Activated T-helper 2 cell treated with anti-CD3 and anti-CD28 coated beads, Interferon-gamma antibody, Interleukin-2, Interleukin-4, amounts not matched to agents 10 μg/mL and 5 μg/mL and 100 μg/mL, durations not matched to agents 14 hours and 24 hours and 36 hours (primary cell): ENCODE data around the gene PNMT. TPM values are rescaled to one million over a fixed set of nuclear protein-coding genes. Genes with fewer than 3 reads are reported as not detected.

Source experiments
- DNase-seq: peaks from one replicate; pipeline ENCODE4 v3.0.0; 2021; ENCODE audit warnings: low spot score
- H3K27ac Mint-ChIP-seq: one replicate; pipeline ENCODE4 v1.8.0; 2021; ENCODE audit warnings: mixed read lengths
- H3K27me3 Mint-ChIP-seq: one replicate; pipeline ENCODE4 v1.8.0; 2021; ENCODE audit warnings: low read depth, mixed read lengths
- H3K36me3 Mint-ChIP-seq: one replicate; pipeline ENCODE4 v1.8.0; 2021; ENCODE audit warnings: low read depth, mixed read lengths
- H3K4me1 Mint-ChIP-seq: one replicate; pipeline ENCODE4 v1.8.0; 2021; ENCODE audit warnings: low read depth, mixed read lengths
- H3K4me3 Mint-ChIP-seq: one replicate; pipeline ENCODE4 v1.8.0; 2021; ENCODE audit warnings: low read depth, mild to moderate bottlenecking, moderate library complexity, mixed read lengths
- H3K9me3 Mint-ChIP-seq: one replicate; pipeline ENCODE4 v1.8.0; 2021; ENCODE audit warnings: mixed read lengths
- intact Hi-C: fragments of 100-400 bp; cut with micrococcal nuclease; formaldehyde crosslinking; loops from one replicate; pipeline ENCODE4 v1.15.1; 2023
- total RNA-seq: library from RNA; stranded (reverse); gene quantifications from 2 replicates; pipeline ENCODE4 v1.2.3, GENCODE V29; 2022

Gene PNMT
- total RNA-seq, 1 donor from 2014 or later = not detected

GRCh38 chr17:39670746-39671145 is 2.5 kb downstream of the PNMT start:
- intact Hi-C loops = no loop called here
- no peaks in the 10 kb centered on the region for H3K9me3 Mint-ChIP-seq
- H3K4me1 Mint-ChIP-seq = peaks cover 11% of the 10 kb centered on the region
- DNase-seq = no peak
- H3K27me3 Mint-ChIP-seq = peaks cover 22% of the 10 kb centered on the region
- H3K27ac Mint-ChIP-seq = no peak overlapping the region
- no peaks in the 10 kb centered on the region for H3K36me3 Mint-ChIP-seq
- no peak overlapping the region for H3K4me3 Mint-ChIP-seq

GRCh38 chr17:39671651-39672521 is 3.6 kb downstream of the PNMT start:
- peaks cover 14% of the 10 kb centered on the region for H3K27me3 Mint-ChIP-seq
- H3K36me3 Mint-ChIP-seq = no peaks in the 10 kb centered on the region
- DNase-seq = no peak
- intact Hi-C loops = no loop called here
- no peaks in the 10 kb centered on the region for H3K9me3 Mint-ChIP-seq
- no peak overlapping the region for H3K4me3 Mint-ChIP-seq
- peaks cover 19% of the 10 kb centered on the region for H3K4me1 Mint-ChIP-seq
- H3K27ac Mint-ChIP-seq = no peak overlapping the region

- H3K9me3 Mint-ChIP-seq = no peaks in the 10 kb centered on the region
- H3K4me3 Mint-ChIP-seq = no peak overlapping the region
- peaks cover 6% of the 10 kb centered on the region for H3K36me3 Mint-ChIP-seq
- H3K4me1 Mint-ChIP-seq = peaks cover 26% of the 10 kb centered on the region
- no peak overlapping the region for H3K27ac Mint-ChIP-seq
- DNase-seq = no peak
- intact Hi-C loops = no loop called here
- H3K27me3 Mint-ChIP-seq = peaks cover 12% of the 10 kb centered on the region
Measured at GRCh38 chr17:39672522-39673334, 4.5 kb downstream of the PNMT start.

- Mint-ChIP-seq H3K36me3 (peaks cover 10% of the 10 kb centered on the region), H3K4me1 (peaks cover 30% of the 10 kb centered on the region), H3K4me3 (no peak overlapping the region), H3K9me3 (no peaks in the 10 kb centered on the region), H3K27ac (no peak overlapping the region), H3K27me3 (peaks cover 11% of the 10 kb centered on the region)
- intact Hi-C loops = no loop called here
- DNase-seq = no peak
Measured at GRCh38 chr17:39673335-39674081, 5.3 kb downstream of the PNMT start.

- Mint-ChIP-seq H3K27ac (no peak overlapping the region), H3K9me3 (no peaks in the 10 kb centered on the region), H3K36me3 (peaks cover 14% of the 10 kb centered on the region), H3K27me3 (peaks cover 8% of the 10 kb centered on the region), H3K4me3 (no peak overlapping the region), H3K4me1 (peaks cover 29% of the 10 kb centered on the region)
- intact Hi-C loops = no loop called here
- DNase-seq = no peak
Measured at GRCh38 chr17:39674179-39674578, 5.9 kb downstream of the PNMT start.

GRCh38 chr17:39674702-39675389 is 6.6 kb downstream of the PNMT start:
- H3K27me3 Mint-ChIP-seq = peaks cover 4% of the 10 kb centered on the region
- H3K36me3 Mint-ChIP-seq = peaks cover 14% of the 10 kb centered on the region
- no peak for DNase-seq
- no peak overlapping the region for H3K4me3 Mint-ChIP-seq
- peaks cover 36% of the 10 kb centered on the region for H3K4me1 Mint-ChIP-seq
- intact Hi-C loops = no loop called here
- no peak overlapping the region for H3K27ac Mint-ChIP-seq
- no peaks in the 10 kb centered on the region for H3K9me3 Mint-ChIP-seq

GRCh38 chr17:39675390-39676082 is 7.3 kb downstream of the PNMT start:
- intact Hi-C loops = no loop called here
- no peak overlapping the region for H3K4me3 Mint-ChIP-seq
- peaks cover 41% of the 10 kb centered on the region for H3K4me1 Mint-ChIP-seq
- peaks cover under 1% of the 10 kb centered on the region for H3K27me3 Mint-ChIP-seq
- no peak for DNase-seq
- H3K36me3 Mint-ChIP-seq = peaks cover 16% of the 10 kb centered on the region
- H3K9me3 Mint-ChIP-seq = no peaks in the 10 kb centered on the region
- H3K27ac Mint-ChIP-seq = peak overlapping the region; percentile 59

GRCh38 chr17:39676198-39676819 is 8.1 kb downstream of the PNMT start:
- Mint-ChIP-seq H3K27me3 (no peaks in the 10 kb centered on the region), H3K9me3 (no peaks in the 10 kb centered on the region), H3K4me1 (peaks cover 47% of the 10 kb centered on the region), H3K36me3 (peaks cover 20% of the 10 kb centered on the region), H3K27ac (peak overlapping the region; percentile 59), H3K4me3 (no peak overlapping the region)
- DNase-seq = peak; percentile 56
- intact Hi-C loops = no loop called here

GRCh38 chr17:39677072-39677471 is 8.8 kb downstream of the PNMT start:
- no peak overlapping the region for H3K27ac Mint-ChIP-seq
- peaks cover 45% of the 10 kb centered on the region for H3K4me1 Mint-ChIP-seq
- H3K4me3 Mint-ChIP-seq = no peak overlapping the region
- peaks cover 20% of the 10 kb centered on the region for H3K36me3 Mint-ChIP-seq
- no peak for DNase-seq
- intact Hi-C loops = no loop called here
- no peaks in the 10 kb centered on the region for H3K27me3 Mint-ChIP-seq
- no peaks in the 10 kb centered on the region for H3K9me3 Mint-ChIP-seq

GRCh38 chr17:39677542-39678339 is 9.5 kb downstream of the PNMT start:
- no peak for DNase-seq
- H3K27ac Mint-ChIP-seq = no peak overlapping the region
- intact Hi-C loops = no loop called here
- no peak overlapping the region for H3K4me3 Mint-ChIP-seq
- H3K4me1 Mint-ChIP-seq = peaks cover 46% of the 10 kb centered on the region
- H3K36me3 Mint-ChIP-seq = peaks cover 20% of the 10 kb centered on the region
- H3K27me3 Mint-ChIP-seq = no peaks in the 10 kb centered on the region
- H3K9me3 Mint-ChIP-seq = no peaks in the 10 kb centered on the region
